MCF 10A (cell line): ENCODE data around the gene PPP2R5C. TPM values are rescaled to one million over a fixed set of nuclear protein-coding genes. Genes with fewer than 3 reads are reported as not detected.

Experiments
- BruUV-seq: library from RNA; stranded (reverse); fragments of 400-500 nt; replicated peaks from 2 replicates; lab custom pipeline; 2021; lab: Mats Ljungman, UMichigan
- CTCF ChIA-PET: fragments of 300-600 bp; sonication (Branson Sonifier 250); formaldehyde crosslinking; extraction: SDS; loops from one replicate; lab custom pipeline; 2021; ENCODE audit warnings: antibody characterized with exemption, inconsistent platforms; lab: Yijun Ruan, JAX
- POLR2A ChIA-PET: fragments of 300-600, 350-650 bp; sonication (Branson Sonifier 250); formaldehyde crosslinking; extraction: SDS; loops from one replicate; lab custom pipeline; 2020; ENCODE audit warnings: antibody characterized with exemption, inconsistent platforms; lab: Yijun Ruan, JAX
- DNase-seq: peaks from one replicate; pipeline ENCODE4 v3.0.0-alpha.2; 2018; ENCODE audit not compliant: unreplicated experiment
- H3K27ac Mint-ChIP-seq: one replicate; pipeline ENCODE4 v1.8.0; 2022; ENCODE audit warnings: mild to moderate bottlenecking, low read depth, mixed read lengths; ENCODE audit not compliant: unreplicated experiment
- H3K27me3 Mint-ChIP-seq: one replicate; pipeline ENCODE4 v1.8.0; 2022; ENCODE audit warnings: mixed read lengths; ENCODE audit not compliant: insufficient read depth, unreplicated experiment
- H3K36me3 Mint-ChIP-seq: one replicate; pipeline ENCODE4 v1.8.0; 2022; ENCODE audit warnings: mild to moderate bottlenecking, moderate library complexity, mixed read lengths; ENCODE audit not compliant: insufficient read depth, unreplicated experiment
- H3K4me1 Mint-ChIP-seq: one replicate; pipeline ENCODE4 v1.8.0; 2022; ENCODE audit warnings: mixed read lengths; ENCODE audit not compliant: insufficient read depth, unreplicated experiment
- H3K4me3 Mint-ChIP-seq: one replicate; pipeline ENCODE4 v1.8.0; 2022; ENCODE audit warnings: mild to moderate bottlenecking, moderate library complexity, mixed read lengths; ENCODE audit not compliant: unreplicated experiment
- H3K9me3 Mint-ChIP-seq: one replicate; pipeline ENCODE4 v1.8.0; 2022; ENCODE audit warnings: mixed read lengths; ENCODE audit not compliant: unreplicated experiment
- intact Hi-C: fragments of 100-400 bp; cut with micrococcal nuclease; formaldehyde crosslinking; loops from 2 replicates; pipeline ENCODE4 v1.14.1; 2022
- total RNA-seq: library from RNA; stranded (reverse); gene quantifications from 2 replicates; pipeline ENCODE4 v1.2.3, GENCODE V29; 2022
- TF ChIP-seq, protein P1 (sequence below): fragments of 200-600 bp; IDR thresholded peaks from one replicate; pipeline ENCODE4 v1.8.0; 2022; ENCODE audit warnings: antibody characterized with exemption, mild to moderate bottlenecking; ENCODE audit not compliant: unreplicated experiment

PPP2R5C gene
- total RNA-seq, 1 experiment from 2014 or later: 118 TPM

DNA sequence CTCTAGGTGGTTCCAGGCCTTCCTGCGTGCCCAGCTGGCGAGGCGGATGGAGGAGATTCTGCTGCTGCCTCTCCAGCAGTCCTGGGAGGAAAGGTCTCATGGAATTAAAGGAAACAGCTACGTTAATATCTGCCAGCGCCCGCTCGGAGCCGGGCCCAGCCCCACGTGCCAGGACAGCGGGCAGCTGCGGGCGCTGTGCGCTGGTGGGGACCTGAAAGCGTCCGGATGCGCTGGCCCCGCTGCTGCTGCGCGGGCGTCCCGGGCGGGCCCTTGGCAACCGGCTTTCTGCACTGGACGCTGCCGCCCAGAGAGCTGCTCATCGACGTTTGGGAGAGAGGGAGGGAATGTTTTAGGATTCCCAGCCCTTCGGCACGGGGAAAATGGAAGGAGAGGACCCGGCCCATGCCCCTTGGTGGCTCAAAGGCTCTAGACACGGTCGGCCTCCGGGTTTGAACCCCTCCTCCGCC is 194.2 kb downstream of the PPP2R5C start:
- TF ChIP-seq, protein P1, sequence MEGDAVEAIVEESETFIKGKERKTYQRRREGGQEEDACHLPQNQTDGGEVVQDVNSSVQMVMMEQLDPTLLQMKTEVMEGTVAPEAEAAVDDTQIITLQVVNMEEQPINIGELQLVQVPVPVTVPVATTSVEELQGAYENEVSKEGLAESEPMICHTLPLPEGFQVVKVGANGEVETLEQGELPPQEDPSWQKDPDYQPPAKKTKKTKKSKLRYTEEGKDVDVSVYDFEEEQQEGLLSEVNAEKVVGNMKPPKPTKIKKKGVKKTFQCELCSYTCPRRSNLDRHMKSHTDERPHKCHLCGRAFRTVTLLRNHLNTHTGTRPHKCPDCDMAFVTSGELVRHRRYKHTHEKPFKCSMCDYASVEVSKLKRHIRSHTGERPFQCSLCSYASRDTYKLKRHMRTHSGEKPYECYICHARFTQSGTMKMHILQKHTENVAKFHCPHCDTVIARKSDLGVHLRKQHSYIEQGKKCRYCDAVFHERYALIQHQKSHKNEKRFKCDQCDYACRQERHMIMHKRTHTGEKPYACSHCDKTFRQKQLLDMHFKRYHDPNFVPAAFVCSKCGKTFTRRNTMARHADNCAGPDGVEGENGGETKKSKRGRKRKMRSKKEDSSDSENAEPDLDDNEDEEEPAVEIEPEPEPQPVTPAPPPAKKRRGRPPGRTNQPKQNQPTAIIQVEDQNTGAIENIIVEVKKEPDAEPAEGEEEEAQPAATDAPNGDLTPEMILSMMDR: no peak
- BruUV-seq: no TSS peak
- peaks cover 6% of the 10 kb centered on the region for H3K36me3 Mint-ChIP-seq
- CTCF ChIA-PET: interaction anchor here (1.2 to 1.5 kb wide), 2 partner anchors 184 to 249 kb away, joined by 4 to 6 read pairs; no protein-coding TSS in a partner anchor
- no peak for DNase-seq
- H3K4me3 Mint-ChIP-seq: no peak overlapping the region
- POLR2A ChIA-PET: interaction anchor here (0.6 to 0.8 kb wide), 2 partner anchors 132 to 367 kb away, joined by 3 read pairs; no protein-coding TSS in a partner anchor
- peaks cover 13% of the 10 kb centered on the region for H3K4me1 Mint-ChIP-seq
- H3K27ac Mint-ChIP-seq: no peak overlapping the region
- intact Hi-C loops: no loop called here
- H3K9me3 Mint-ChIP-seq: no peaks in the 10 kb centered on the region
- H3K27me3 Mint-ChIP-seq: no peaks in the 10 kb centered on the region

DNA sequence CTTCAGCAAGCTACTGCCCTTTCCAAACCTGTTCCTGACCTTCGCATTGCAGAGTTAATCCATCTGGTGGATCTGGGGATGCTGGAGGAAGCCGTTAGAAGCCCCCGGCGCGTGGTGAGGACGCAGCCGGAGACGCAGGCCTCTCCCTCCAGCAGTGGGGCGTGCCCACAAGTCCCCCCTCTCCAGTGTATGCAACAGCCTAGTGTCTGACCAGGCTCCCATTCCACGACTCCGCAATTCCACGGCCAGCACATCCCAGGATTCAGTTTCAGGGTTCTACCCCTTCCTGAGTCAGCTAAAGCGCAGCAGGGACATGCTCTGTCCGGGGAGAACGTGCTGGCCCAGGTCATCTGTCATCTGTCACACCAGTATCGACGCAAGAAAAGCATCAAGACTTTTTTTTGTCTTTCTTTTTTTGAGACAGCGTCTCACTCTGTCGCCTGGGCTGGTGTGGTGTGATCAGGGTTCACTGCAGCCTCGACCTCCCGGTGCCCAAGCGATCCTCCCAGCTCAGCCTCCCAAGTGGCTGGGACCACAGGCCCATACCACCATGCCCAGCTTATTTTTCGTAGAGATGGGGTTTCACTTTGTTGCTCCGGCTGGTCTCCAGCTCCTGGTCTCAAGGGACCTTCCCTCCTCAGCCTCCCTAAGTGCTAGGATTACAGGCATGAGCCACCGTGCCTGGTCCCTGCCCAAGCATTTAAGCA is 194.8 kb downstream of the PPP2R5C start:
- Mint-ChIP-seq H3K4me1 (peaks cover 19% of the 10 kb centered on the region), H3K36me3 (peaks cover 6% of the 10 kb centered on the region), H3K27ac (no peak overlapping the region), H3K9me3 (no peaks in the 10 kb centered on the region), H3K4me3 (no peak overlapping the region), H3K27me3 (no peaks in the 10 kb centered on the region)
- intact Hi-C loops: no loop called here
- CTCF ChIA-PET: no interaction called here
- POLR2A ChIA-PET: interaction anchor here (0.7 to 0.8 kb wide), 2 partner anchors 8 to 132 kb away, joined by 3 to 4 read pairs; no protein-coding TSS in a partner anchor
- TF ChIP-seq, protein P1: no peak
- no TSS peak for BruUV-seq
- no peak for DNase-seq

DNA sequence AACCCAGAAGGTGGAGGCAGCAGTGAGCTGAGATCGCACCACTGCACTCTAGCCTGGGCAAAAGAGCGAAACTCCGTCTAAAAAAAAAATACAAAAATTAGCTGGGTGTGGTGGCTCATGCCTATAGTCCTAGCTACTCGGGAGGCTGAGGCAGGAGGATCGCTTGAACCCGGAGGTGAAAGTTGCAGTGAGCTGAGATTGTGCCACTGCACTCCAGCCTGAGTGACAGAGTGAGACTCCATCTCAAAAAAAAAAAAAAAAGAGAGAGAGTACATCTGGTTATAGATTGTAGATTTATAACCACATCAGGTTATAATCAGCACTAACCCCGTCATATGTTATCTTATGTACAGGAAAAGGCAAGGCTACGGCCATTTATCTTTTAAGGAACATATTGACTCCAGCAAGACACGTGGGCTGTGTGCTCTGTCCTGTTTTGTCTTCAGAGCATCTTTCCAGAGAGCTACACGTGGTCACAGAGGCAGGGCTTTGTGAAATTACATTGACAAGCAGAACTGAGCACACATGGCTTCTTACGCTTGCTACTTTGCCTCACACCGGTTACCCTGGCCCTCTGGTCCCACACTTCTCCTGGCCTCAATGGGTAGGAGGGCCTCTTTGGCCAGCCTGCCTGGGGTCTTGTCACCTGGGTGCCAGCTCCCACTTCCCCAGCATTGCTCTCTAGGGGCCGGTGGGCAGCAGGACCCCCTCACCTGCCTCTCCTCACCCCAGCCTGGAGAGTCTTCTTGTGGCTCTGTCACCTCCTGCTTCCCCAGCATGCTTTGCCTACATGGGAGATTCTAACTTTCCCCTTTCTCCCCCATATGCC is 196.1 kb downstream of the PPP2R5C start:
- Mint-ChIP-seq H3K9me3 (no peaks in the 10 kb centered on the region), H3K36me3 (peaks cover 6% of the 10 kb centered on the region), H3K27me3 (no peaks in the 10 kb centered on the region), H3K4me1 (peaks cover 30% of the 10 kb centered on the region), H3K27ac (no peak overlapping the region), H3K4me3 (no peak overlapping the region)
- no TSS peak for BruUV-seq
- no peak for DNase-seq
- ChIA-PET POLR2A (interaction anchor here (1.7 kb wide), 2 partner anchors 9 to 195 kb away, joined by 3 to 9 read pairs; no protein-coding TSS in a partner anchor), CTCF (interaction anchor here (0.6 to 1.6 kb wide), 6 partner anchors 9 to 291 kb away, joined by 3 to 6 read pairs (median 4); no protein-coding TSS in a partner anchor)
- intact Hi-C loops: no loop called here
- TF ChIP-seq, protein P1: no peak
